ENCODE data around the gene OVAAL.

OVAAL gene

GRCh38 chr1:180606155-180606554, 47.4 kb downstream of the OVAAL start:
- no peak for DNase-seq (ENCODE audit: low read depth in 2 of 2)

- DNase-seq (ENCODE audit: low read depth in 2 of 2) = peak in 1 of 2 experiments; percentile 13
Measured at GRCh38 chr1:180609643-180610555, 51.1 kb downstream of the OVAAL start.

- no peak for DNase-seq (ENCODE audit: low read depth in 2 of 2)
Measured at GRCh38 chr1:180610556-180611015, 51.8 kb downstream of the OVAAL start.

- no peak for DNase-seq (ENCODE audit: low read depth in 2 of 2)
Measured at GRCh38 chr1:180611016-180611930, 52.5 kb downstream of the OVAAL start.

GRCh38 chr1:180612632-180613031, 53.9 kb downstream of the OVAAL start:
- DNase-seq (ENCODE audit: low read depth in 2 of 2) = no peak

- DNase-seq (ENCODE audit: low read depth in 2 of 2) = no peak
Measured at GRCh38 chr1:180614730-180615129, 56.0 kb downstream of the OVAAL start.

GRCh38 chr1:180615493-180616290, 56.9 kb downstream of the OVAAL start:
- no peak for DNase-seq (ENCODE audit: low read depth in 2 of 2)
